ENCODE results near the gene BPIFA2.

The BPIFA2 gene

DNA sequence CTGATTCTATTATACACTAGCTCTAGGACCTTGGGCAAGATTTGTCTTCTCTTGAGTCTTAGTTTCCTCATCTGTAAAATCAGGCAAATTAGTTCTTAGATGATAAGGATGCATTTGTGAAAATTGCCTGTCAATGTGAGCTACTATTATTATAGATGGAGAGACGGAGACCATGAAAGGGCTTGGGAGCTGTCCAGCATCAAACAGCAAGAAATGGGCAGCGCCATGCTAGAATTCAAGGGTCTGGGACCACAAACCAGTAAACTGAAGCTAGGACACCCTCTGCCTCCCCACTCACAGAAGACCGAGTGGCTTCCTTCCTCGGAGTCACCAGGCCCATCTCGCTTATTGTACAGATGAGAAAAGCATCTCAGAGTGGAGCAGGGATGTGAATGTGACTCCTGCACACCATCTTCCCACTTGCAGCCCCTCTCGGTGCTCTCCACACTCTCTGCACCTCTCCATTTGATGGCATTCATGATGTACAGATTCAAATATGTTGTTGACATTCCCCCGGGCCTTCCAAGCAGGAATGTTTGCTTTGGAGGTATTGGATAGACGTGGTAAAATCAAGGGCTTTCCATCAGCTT lies 25.0 kb downstream of the BPIFA2 start:
- DNase-seq (ENCODE audit: low read depth, low spot score) = no peak

- no peak for DNase-seq (ENCODE audit: low read depth, low spot score)
Observed at GRCh38 chr20:33199026-33199425, 31.1 kb downstream of the BPIFA2 start.

DNA sequence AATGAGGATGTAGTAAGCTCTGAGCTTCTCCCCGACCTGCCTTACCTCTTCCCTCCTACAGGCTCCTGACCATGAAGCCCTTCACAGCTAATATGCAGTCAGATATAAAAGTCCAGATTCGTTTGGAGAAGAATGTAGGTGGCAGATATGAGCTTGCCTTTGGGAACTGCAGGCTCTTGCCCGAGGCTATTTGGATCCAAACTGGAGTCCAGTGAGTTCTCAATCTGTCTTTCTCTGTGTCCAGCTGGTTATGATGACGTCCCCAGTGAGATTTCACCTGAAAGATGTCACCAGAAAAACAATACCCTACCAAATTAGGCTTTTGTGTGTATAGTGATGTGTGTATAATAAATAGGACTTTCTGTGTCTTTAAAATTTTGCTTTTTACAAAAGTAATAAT lies 34.5 kb downstream of the BPIFA2 start:
- no peak for DNase-seq (ENCODE audit: low read depth, low spot score)

DNA sequence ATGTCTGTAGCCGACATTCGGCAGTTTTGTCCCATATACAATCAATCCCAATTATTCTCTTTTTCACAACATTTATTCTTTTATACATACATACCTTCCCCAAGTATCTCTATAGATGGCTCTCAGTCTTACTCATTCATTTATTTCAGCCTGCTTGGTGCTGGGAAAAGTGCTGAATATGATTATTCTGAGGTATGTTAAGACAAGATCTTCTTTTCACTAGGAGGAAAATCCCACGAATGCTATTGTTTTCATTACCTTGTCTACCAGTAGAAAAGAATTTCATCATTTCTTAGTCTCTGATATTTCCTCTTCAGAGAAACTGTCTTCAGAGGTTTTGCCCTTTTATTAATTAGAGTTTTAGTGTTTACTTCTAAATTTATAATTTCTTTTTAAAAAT lies 35.5 kb downstream of the BPIFA2 start:
- DNase-seq (ENCODE audit: low read depth, low spot score) = no peak

DNA sequence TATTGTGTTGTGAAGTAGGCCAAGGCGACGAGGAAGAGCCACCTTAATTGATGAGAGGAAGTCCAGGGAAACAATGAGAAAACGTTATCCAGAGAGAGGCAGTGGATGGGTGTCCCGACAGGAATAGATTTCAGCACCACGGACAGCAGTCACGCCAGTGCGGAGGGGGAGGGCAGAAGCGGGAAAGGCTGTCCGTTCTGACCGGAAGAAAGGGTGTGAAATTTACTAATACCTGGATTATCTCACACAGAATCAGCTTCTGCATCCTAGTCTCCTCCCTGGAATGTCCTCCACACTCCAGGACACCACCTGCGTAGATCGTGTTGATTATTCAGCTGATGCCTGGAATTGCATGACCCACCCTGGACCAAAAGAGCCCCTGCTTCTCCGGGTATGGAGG lies 41.8 kb downstream of the BPIFA2 start:
- peak; percentile 82 for DNase-seq (ENCODE audit: low read depth, low spot score)

DNA sequence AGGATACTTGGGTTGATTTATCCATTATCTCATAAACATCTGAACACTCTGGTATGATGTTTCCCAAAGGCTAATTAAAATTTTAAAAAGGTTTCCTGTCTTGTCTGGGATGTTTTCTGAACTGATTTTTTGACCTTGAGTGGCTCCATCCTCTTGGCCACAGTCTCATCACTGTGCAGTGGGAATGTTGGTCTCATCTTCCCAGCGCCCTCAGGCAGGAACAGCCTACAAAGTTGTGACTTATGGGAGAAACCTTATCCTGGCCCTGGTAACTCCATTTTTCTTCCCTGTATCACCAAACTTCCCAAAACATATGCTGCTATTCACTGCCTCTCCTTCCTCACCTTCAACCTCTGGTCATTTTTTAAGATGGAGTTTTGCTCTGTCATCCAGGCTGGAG lies 42.4 kb downstream of the BPIFA2 start:
- DNase-seq (ENCODE audit: low read depth, low spot score) = no peak

DNA sequence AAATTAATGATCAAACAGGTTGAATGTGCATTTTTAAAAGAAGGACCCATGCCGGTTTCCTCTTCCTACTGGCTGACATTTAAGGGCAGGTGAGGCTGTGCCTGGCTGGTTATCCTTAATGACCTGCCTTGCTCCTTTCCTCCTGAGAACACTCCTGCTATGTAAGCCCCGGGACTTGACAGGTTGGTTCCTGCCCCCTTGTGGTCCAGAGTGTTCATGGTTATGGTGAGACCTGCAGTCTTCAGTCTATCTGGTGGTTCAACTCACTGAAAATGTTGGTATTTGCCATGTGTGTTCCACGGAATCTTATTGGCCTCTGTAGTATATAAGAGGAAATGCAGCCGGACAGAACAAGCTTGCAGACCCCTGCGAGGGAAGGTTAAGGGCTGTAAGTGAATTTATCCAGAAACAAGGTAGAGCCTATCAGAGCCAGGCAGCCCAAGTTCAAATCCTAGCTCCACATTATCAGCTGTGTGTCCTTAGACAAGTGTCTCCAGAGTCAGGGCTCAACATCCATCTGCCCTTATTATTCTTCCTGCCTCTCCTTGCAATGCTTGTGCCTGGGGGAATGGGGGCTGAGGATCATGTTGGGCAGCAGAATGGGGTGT lies 44.0 kb downstream of the BPIFA2 start:
- DNase-seq (ENCODE audit: low read depth, low spot score) = peak; percentile 58

DNA sequence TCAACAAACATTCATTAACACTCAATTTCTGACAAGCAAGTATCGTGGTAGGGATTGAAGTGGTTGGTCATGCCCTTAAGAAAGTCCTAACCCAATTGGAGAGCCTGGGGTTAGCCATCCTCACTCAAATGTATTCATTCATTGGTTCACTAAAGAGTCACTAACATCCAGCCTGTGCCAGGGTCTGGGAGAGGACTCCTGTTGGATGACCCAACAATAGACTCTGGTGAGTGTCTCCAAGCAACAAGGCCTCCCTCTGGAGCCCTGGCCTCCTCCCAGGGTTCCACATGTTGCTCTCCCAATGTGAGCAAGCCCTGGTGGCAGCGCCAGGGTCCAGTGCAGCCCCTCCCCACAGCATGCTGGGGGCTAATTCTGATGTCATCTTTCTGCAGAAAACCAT lies 49.1 kb downstream of the BPIFA2 start, which contains the start of gene BPIFA3:
TSS of gene BPIFA3 (plus strand) at position 301 of the 400 bp plus-strand sequence. CDS start 185 bp downstream, outside the sequence.
- DNase-seq (ENCODE audit: low read depth, low spot score) = no peak

- DNase-seq (ENCODE audit: low read depth, low spot score) = no peak
Observed at GRCh38 chr20:33224399-33224798, 56.4 kb downstream of the BPIFA2 start.

- no peak for DNase-seq (ENCODE audit: low read depth, low spot score)
Observed at GRCh38 chr20:33229843-33230242, 61.9 kb downstream of the BPIFA2 start.
